Stimulated activated CD4-positive, alpha-beta T cell treated with anti-CD3 and anti-CD28 coated beads, Interleukin-2, amount 100 ng/mL, for 24 hours (primary cell): ENCODE results near the gene ADK.
"Not testable (repeated sequence)": the region's sequence is repeated elsewhere in the genome, so short reads cannot be mapped to it uniquely, and the experiment has no call there.

ENCODE experiments used
- DNase-seq, 2 donors: peaks; one replicate each; pipeline ENCODE4 v3.0.0-alpha.2; 2020

ADK gene

GRCh38 chr10:74434547-74434946 is 283.5 kb downstream of the ADK start:
- no peak for DNase-seq

GRCh38 chr10:74436523-74437170 is 285.6 kb downstream of the ADK start:
- no peak for DNase-seq

DNA sequence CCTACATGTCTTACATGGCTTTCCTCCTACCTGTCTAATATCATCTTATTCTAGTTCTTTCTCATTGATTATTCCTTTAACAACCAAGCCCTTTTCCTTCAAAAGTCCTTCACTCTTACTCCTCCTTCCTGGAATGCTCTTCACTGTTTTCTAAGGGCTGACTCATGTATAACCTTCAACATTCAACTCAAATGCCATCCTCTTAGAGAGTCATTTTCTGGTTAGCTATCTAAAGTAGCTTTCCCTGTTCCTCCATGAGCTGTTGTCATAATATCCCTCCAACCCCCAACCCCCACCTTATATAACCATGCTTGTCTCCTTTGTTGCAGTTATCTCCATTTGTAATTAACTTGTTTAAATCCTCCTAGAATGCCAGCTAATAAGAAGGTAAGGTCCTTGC is 286.8 kb downstream of the ADK start:
- no peak for DNase-seq

GRCh38 chr10:74439213-74439612 is 288.2 kb downstream of the ADK start:
- DNase-seq: no peak

DNA sequence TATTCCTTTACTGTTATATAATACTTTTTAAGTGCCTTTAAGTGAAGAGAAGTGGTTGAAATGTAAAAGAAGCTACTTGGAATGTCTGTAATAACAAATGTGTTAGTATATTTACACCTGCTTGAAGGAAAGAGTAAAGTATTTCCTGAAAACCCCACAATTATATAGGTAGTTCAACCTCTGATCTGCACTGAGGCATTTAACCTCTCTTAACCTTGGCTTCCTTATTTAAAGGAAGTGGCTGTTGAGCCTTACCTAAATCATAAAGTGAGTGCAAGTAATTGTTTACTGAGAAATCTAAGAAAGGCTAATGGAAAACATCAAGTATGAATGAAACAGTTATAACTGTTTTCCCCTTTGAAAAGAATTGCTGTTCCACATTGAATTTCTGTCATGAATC is 294.5 kb downstream of the ADK start:
- no peak for DNase-seq

DNA sequence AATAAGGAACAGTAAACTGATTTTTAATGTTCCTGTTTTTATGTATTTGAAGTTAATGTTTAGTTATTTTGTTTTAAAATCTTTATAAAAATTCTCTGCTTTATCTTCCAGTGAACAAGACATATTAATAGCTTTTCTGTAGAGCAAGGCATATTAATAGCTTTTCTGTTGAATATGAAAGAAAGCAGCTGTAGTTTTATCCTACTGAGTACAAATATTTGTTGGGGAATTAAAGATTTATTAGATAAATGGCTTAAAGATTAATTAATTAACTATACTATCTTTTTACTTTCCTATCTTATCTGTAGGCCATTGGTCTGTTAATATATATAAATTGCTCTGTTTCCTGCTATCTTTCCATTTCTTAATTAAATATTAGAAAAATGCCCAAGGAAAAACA is 299.6 kb downstream of the ADK start:
- DNase-seq: no peak

- DNase-seq: no peak
Measured at GRCh38 chr10:74451127-74451829, 300.3 kb downstream of the ADK start.

GRCh38 chr10:74453169-74453568 is 302.1 kb downstream of the ADK start:
- DNase-seq: no peak

GRCh38 chr10:74457478-74457877 is 306.5 kb downstream of the ADK start:
- not testable (repeated sequence) for DNase-seq

DNA sequence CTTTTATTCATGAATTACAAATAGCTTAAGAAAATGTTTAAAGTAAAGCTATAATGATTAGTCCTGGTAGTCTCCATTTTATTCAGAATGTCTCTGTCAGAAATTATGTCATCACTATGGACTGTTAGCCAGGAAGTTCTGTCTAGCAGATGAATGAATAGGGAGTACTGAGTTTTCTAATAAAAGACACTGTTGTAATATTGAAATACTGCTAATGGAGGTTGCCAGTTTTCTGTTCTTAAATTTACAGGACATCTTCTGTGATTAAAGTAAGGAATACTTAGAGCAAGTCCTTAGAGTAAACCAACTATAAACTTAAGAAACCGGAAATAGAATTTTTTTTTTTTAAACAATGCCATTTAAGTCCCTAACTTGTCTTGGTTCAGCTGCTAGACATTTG is 309.8 kb downstream of the ADK start:
- no peak for DNase-seq

DNA sequence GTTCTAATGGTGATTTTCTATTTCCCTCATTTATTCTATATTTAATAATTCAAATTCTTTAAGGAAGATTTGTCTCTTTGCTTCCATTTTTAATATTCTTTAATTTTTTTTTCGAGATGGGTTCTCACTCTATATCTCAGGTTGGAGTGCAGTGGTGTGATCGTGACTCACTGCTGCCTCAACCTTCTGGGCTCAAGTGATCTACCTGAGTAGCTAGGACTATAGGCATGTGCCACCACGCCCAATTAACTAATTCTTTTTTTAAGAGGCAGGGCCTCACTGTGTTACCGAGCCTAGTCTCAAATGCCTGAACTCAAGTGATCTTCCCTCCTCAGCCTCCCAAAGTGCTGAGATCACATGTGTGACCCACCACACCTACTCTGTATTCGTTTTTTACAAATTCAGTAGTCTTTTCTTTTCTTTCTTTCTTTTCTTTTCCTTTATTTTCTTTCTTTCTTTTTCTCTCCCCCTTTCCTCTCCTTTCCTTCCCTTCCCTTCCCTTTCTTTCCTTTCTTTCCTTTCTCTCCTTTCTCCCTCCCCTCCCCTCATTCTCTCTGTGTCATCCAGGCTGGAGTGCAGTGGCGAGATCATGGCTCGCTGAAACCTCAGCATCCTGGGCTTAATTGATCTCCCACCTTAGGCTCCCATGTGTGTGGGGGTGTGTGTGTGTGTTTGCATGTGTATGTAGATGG is 323.1 kb downstream of the ADK start:
- DNase-seq: no peak

- not testable (repeated sequence) for DNase-seq
Measured at GRCh38 chr10:74476162-74476706, 325.2 kb downstream of the ADK start.

DNA sequence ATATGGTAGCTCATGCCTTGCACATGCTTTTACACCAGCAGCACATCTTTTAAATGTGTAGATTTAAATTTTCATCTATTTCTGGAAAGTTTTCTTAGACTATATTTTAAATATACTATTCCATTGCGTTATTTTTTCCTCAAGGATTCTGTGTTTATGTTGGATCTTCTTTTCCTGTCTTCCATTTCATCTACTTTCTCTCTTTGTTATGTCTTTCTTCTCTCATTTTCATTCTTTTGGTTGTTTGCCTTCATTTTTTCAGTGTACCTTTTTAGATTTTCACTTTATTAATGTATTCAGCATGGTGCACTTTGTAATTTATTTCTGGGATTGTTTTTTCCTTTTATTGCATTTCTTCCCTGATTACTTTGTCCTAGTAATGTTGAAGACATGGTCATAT is 329.8 kb downstream of the ADK start:
- DNase-seq: no peak

DNA sequence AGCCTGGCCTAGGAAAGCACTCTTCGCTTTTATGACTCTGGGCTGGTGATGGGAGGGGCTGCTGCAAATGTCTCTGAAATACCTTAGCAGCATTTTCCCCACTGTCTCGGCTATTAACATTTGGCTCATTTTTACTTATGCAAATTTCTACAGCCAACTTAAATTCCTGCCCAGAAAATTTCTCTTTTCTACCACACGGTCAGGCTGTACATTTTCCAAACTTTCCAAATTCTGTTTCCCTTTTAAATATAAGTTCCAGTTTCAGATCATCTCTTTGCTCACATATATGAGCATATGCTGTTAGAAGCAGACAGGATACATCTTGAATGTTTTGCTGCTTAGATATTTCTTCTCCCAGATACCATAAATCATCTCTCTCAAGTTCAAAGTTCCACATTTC is 332.3 kb downstream of the ADK start:
- DNase-seq: no peak

GRCh38 chr10:74485283-74485682 is 334.3 kb downstream of the ADK start:
- no peak for DNase-seq

DNA sequence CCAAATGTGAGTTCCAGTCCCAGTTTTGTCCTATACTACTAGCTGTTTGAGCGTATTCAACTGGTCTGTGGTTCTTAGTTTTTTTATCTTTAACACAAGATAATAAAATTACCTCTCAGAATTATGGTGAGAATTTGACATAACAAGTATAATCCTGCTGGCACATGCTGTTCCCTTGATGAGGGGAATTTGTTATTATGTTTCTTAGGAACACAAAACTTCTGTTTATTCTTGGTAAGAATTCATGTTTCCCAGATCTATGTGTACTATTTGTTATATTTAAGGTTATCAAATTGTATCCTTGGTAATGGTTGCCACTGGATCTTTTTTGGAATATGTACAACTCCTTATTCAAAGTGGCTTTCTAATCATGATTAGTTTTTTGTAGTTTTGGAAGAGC is 335.6 kb downstream of the ADK start:
- no peak for DNase-seq

DNA sequence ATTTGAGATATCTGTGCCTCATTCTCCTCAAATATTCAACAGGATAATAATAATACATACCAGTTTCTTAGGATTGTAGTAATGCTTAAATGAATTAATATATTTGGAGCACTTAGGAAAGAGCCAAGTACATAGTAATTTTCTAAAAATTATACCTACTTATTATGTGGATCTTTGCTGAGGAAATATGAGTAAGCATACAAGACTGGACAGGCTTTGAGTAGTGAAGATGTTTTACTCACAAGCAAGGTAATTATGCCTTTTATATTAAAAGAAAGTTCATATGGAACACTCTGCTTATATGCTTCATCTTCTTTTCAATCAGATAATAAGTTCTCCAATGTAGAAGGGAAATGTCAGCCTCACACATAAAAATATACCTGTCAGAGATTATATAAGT is 337.9 kb downstream of the ADK start:
- DNase-seq: no peak

- DNase-seq: no peak
Measured at GRCh38 chr10:74490551-74490950, 339.5 kb downstream of the ADK start.

GRCh38 chr10:74491014-74491413 is 340.0 kb downstream of the ADK start:
- no peak for DNase-seq

DNA sequence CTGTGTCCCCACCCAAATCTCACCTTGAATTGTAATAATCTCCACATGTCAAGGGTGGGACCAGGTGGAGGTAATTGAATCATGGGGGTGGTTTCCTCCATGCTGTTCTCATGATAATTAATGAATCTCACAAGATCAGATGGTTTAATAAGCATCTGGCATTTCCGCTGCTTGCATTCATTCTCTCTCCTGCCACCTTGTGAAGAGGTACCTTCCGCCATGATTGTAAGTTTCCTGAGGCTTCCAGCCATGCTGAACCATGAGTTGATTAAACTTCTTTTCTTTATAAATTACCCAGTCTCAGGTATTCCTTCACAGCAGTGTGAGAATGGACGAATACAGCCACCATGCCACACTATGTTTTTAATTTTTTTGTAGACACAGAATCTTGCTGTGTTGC is 345.3 kb downstream of the ADK start:
- DNase-seq: not testable (repeated sequence)

DNA sequence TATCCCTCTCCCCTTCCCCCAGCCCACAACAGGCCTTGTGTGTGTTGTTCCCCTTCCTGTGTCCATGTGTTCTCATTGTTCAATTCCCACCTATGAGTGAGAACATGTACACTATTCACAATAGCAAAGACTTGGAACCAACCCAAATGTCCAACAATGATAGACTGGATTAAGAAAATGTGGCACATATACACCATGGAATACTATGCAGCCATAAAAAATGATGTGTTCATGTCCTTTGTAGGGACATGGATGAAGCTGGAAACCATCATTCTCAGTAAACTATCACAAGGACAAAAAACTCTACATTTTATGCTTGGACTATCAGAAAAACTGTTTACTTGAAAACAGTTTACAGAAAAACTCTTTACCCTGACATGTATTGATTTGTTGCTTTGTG is 347.6 kb downstream of the ADK start:
- not testable (repeated sequence) for DNase-seq

DNA sequence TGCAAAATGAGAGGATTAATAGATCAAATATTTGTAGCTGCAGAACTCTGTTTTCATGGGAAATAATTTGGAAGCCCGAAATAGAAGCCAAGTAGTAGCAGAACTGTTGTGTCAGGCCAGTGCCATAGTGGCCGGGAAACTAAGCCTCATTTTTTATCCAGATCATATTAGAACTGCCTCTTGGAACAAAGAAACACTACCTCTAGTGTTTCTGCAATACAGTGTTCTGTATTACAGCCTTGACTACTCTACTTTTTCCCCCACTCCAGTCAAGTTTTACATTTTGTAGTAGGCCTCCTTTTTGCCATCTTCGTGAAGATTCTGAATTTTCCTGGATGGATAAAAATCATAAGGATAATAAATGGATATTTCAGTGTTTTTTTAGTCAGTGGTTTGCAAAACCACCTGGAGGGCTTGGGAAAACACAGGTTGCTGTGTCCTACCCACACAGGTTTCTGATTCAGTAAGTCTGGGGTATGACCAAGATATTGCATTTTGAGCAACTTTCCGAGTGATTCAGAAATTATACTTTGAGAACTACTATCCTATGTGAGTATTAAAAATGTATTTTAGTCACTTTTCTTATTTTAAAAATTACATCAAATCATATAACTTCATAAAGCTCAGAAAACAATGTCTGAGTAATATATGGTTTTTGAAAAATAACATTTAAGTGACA is 349.1 kb downstream of the ADK start:
- DNase-seq: no peak

- DNase-seq: no peak
Measured at GRCh38 chr10:74500816-74501215, 349.8 kb downstream of the ADK start.
